Liver (tissue), 9 donors: ENCODE measurements around the gene GTPBP10. TPM values are rescaled to one million over a fixed set of nuclear protein-coding genes. Genes with fewer than 3 reads are reported as not detected.

Source experiments
- DNase-seq: peaks from one replicate; pipeline ENCODE4 v3.0.0-alpha.2; 2017; ENCODE audit warnings: low spot score
- H3K27ac ChIP-seq, 2 donors: one replicate each; pipeline ENCODE4 v1.7.0; 2013; ENCODE audit warnings: inconsistent platforms in 2 of 2, low read length in 2 of 2, control low read depth in 1 of 2, low read depth in 1 of 2, mild to moderate bottlenecking in 1 of 2
- H3K27me3 ChIP-seq, 4 donors: one replicate each; pipeline versions ENCODE4 v1.6.1 to v1.7.0; 2013; ENCODE audit warnings: low read length in 3 of 4, inconsistent platforms in 1 of 4, mild to moderate bottlenecking in 1 of 4, moderate library complexity in 1 of 4; ENCODE audit not compliant: control insufficient read depth in 4 of 4, insufficient read depth in 4 of 4
- H3K36me3 ChIP-seq, 4 donors: one replicate each; pipeline versions ENCODE4 v1.6.1 to v1.7.0; 2013; ENCODE audit warnings: low read length in 3 of 4, mild to moderate bottlenecking in 3 of 4, low read depth in 1 of 4, moderate library complexity in 1 of 4; ENCODE audit not compliant: control insufficient read depth in 4 of 4, insufficient read depth in 3 of 4
- H3K4me1 ChIP-seq, 4 donors: one replicate each; pipeline versions ENCODE4 v1.6.1 to v1.7.0; 2013; ENCODE audit warnings: low read length in 3 of 4, mild to moderate bottlenecking in 3 of 4, moderate library complexity in 1 of 4; ENCODE audit not compliant: control insufficient read depth in 4 of 4, insufficient read depth in 4 of 4
- H3K4me3 ChIP-seq, 3 donors: one replicate each; pipeline versions ENCODE4 v1.6.1 to v1.7.0; 2013; ENCODE audit warnings: low read length in 3 of 3, control low read depth in 1 of 3, low read depth in 1 of 3, mild to moderate bottlenecking in 1 of 3
- H3K9ac ChIP-seq, 2 donors: one replicate each; pipeline ENCODE4 v1.7.0; 2013; ENCODE audit warnings: low read length in 2 of 2, mild to moderate bottlenecking in 2 of 2, moderate library complexity in 2 of 2, control low read depth in 1 of 2, low read depth in 1 of 2
- H3K9me3 ChIP-seq, 4 donors: one replicate each; pipeline versions ENCODE4 v1.6.1 to v1.7.0; 2013; ENCODE audit warnings: low read length in 3 of 4; ENCODE audit not compliant: control insufficient read depth in 4 of 4
- EGR1 ChIP-seq, 2 donors: IDR thresholded peaks; 2 replicates each; pipeline ENCODE4 v1.6.1; 2016 to 2018; ENCODE audit warnings: antibody characterized with exemption in 2 of 2, low read depth in 2 of 2
- FOXA1 ChIP-seq: IDR thresholded peaks from 2 replicates; pipeline ENCODE4 v1.6.1; 2016; ENCODE audit warnings: antibody characterized with exemption
- FOXA2 ChIP-seq: IDR thresholded peaks from 2 replicates; pipeline ENCODE4 v1.6.1; 2016; ENCODE audit warnings: antibody characterized with exemption
- GABPA ChIP-seq, 2 donors: IDR thresholded peaks in 1 of 2; conservative IDR thresholded peaks in 1 of 2; 2 replicates each; pipeline ENCODE4 v1.6.1; 2016; ENCODE audit warnings: antibody characterized with exemption in 2 of 2, mild to moderate bottlenecking in 1 of 2, moderate library complexity in 1 of 2
- HNF4A ChIP-seq, 2 donors: conservative IDR thresholded peaks; 2 replicates each; pipeline ENCODE4 v1.6.1; 2016; ENCODE audit warnings: antibody characterized with exemption in 2 of 2, mild to moderate bottlenecking in 2 of 2
- HNF4G ChIP-seq: IDR thresholded peaks from 2 replicates; pipeline ENCODE4 v1.6.1; 2016; ENCODE audit warnings: antibody characterized with exemption
- JUND ChIP-seq, 2 donors: IDR thresholded peaks; 2 replicates each; pipeline ENCODE4 v1.6.1; 2016; ENCODE audit warnings: antibody characterized with exemption in 2 of 2
- NR2F2 ChIP-seq: IDR thresholded peaks from 2 replicates; pipeline ENCODE4 v1.6.1; 2016; ENCODE audit warnings: antibody characterized with exemption
- RAD21 ChIP-seq, 2 donors: IDR thresholded peaks; 2 replicates each; pipeline ENCODE4 v1.6.1; 2016; ENCODE audit warnings: antibody characterized with exemption in 2 of 2, mild to moderate bottlenecking in 2 of 2
- RXRA ChIP-seq, 2 donors: IDR thresholded peaks; 2 replicates each; pipeline ENCODE4 v1.6.1; 2017 to 2018; ENCODE audit warnings: antibody characterized with exemption in 2 of 2, mild to moderate bottlenecking in 1 of 2
- SP1 ChIP-seq: IDR thresholded peaks from 2 replicates; pipeline ENCODE4 v1.6.1; 2018; ENCODE audit warnings: antibody characterized with exemption, mild to moderate bottlenecking
- TAF1 ChIP-seq: conservative IDR thresholded peaks from 2 replicates; pipeline ENCODE4 v1.6.1; 2016; ENCODE audit warnings: antibody characterized with exemption, mild to moderate bottlenecking
- YY1 ChIP-seq: IDR thresholded peaks from 2 replicates; pipeline ENCODE4 v1.6.1; 2016; ENCODE audit warnings: antibody characterized with exemption, mild to moderate bottlenecking
- WGBS: extraction: QIAGEN DNeasy Blood & Tissue Kit; methylation state at CpG from one replicate; pipeline ENCODE4 v1.1.7; 2013; 5-methylcytosine and 5-hydroxymethylcytosine counted together
- polyA plus RNA-seq, 2 donors: library from polyadenylated mRNA; stranded (reverse) in 1 of 2; unstranded in 1 of 2; fragments of 200-250 nt in 1 of 2; fragments of >200 nt in 1 of 2; fragmentation: Nextera tagmentation in 1 of 2; extraction: Ambion mirVana in 1 of 2; gene quantifications; one replicate each; pipeline versions ENCODE4 v1.2.1 to v1.2.3, GENCODE V29; 2013 to 2015
- total RNA-seq, 2 donors: library from RNA; depleted of rRNA; stranded (reverse); fragments of >200 nt; gene quantifications; one replicate each; pipeline ENCODE4 v1.2.3, GENCODE V29; 2014
- TF ChIP-seq, protein P1 (sequence below): IDR thresholded peaks from 2 replicates; pipeline ENCODE4 v1.6.1; 2016; ENCODE audit warnings: antibody characterized with exemption
- TF ChIP-seq, protein P2 (sequence below): IDR thresholded peaks from 2 replicates; pipeline ENCODE4 v1.6.1; 2016; ENCODE audit warnings: antibody characterized with exemption
- TF ChIP-seq, protein P3 (sequence below): fragments of 150-350 bp; IDR thresholded peaks from 2 replicates; pipeline ENCODE4 v1.5.1; 2017; ENCODE audit warnings: improper control_type of control experiment, low read depth, low read length; ENCODE audit not compliant: missing input control
- TF ChIP-seq, protein P4 (sequence below): IDR thresholded peaks from 2 replicates; pipeline ENCODE4 v1.6.1; 2016; ENCODE audit warnings: antibody characterized with exemption
- TF ChIP-seq, protein P5 (sequence below): IDR thresholded peaks from 2 replicates; pipeline ENCODE4 v1.6.1; 2016; ENCODE audit warnings: antibody characterized with exemption, mild to moderate bottlenecking
- donor health status: healthy.
- donor health status: healthy.
- donor health status: healthy.
- donor health status: healthy.
- donor health status: healthy.

GTPBP10 gene
- total and polyA plus RNA-seq, 4 donors: 6.5 to 18.9 (median 12.2) TPM

DNA sequence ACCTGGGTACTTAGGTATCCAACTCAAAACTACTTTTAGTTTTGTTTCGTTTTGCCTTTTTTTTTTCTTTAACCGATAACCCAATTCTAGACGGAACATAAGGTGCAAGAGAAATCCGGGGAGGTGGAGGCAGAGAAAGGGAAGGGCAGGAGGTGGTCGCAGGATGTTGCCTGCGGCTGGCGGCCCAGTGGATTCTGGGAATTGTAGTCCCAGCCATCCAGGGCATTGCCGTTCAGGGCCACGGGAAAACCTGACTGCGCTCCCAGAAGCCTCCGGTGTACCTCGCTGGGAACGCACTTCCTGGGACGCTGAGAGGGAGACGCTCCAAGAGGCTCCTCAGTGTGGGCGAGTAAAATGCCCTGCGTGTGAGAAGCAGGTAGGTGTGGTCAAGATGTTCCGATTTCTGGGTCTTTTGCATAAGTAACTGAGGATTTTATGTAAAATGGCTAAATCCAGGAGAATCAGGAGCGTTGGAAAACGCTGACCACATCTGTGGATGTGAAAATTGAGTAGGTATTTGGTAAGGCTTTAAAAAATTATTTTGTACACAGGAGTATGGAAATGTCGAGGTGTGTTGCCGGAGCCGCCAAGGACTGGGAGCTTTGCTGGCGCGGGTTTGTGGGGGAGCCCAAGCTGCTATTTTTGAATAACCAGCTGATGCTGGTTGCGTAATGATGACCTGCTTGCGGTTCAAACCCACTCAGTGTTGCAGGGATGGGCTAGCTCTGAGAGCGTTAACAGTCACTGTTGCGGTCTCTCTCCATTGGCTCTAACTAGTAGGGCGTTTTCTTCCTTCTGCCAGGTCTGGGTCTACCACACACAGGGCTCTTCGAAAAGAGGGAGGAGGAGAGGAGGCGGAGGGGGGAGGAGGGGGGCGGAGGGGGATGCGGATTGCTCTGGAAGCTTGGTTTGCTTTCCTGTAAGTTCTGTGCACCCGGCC lies 56.9 kb downstream of the GTPBP10 start, which contains the start of gene CLDN12:
CLDN12 (plus strand) TSS at position 288 of the 940 bp plus-strand sequence. CDS start 9,216 bp downstream, outside the sequence.
- Histone ChIP-seq H3K4me1 (peaks cover 1 to 23% (median 9%) of the 10 kb centered on the region in 4 donors), H3K27ac (peak within 1 kb of the TSS; percentile 96 to 100)

More for the DNA sequence above, 56.9 kb downstream of the GTPBP10 start, which contains the start of gene CLDN12:
- TF ChIP-seq JUND (IDR thresholded peaks at IDR 0.05) (peak in 1 of 2 donors; percentile 49), EGR1 (IDR thresholded peaks at IDR 0.05; ENCODE audit: low read depth in 2 of 2) (no peak), YY1 (peak; percentile 81), TAF1 (peak; percentile 92), HNF4A (conservative IDR thresholded peaks at IDR 0.05) (peak; percentile 3 to 10), RAD21 (IDR thresholded peaks at IDR 0.05) (peak in 1 of 2 donors; percentile 35), FOXA2 (no peak), NR2F2 (no peak), SP1 (peak; percentile 52), HNF4G (peak; percentile 10), FOXA1 (no peak), GABPA (IDR thresholded peaks at IDR 0.05 in 1 of 2, conservative IDR thresholded peaks at IDR 0.05 in 1 of 2) (peak; percentile 30 to 88), RXRA (IDR thresholded peaks at IDR 0.05) (peak; percentile 43 to 67)
- TF ChIP-seq, protein P1, sequence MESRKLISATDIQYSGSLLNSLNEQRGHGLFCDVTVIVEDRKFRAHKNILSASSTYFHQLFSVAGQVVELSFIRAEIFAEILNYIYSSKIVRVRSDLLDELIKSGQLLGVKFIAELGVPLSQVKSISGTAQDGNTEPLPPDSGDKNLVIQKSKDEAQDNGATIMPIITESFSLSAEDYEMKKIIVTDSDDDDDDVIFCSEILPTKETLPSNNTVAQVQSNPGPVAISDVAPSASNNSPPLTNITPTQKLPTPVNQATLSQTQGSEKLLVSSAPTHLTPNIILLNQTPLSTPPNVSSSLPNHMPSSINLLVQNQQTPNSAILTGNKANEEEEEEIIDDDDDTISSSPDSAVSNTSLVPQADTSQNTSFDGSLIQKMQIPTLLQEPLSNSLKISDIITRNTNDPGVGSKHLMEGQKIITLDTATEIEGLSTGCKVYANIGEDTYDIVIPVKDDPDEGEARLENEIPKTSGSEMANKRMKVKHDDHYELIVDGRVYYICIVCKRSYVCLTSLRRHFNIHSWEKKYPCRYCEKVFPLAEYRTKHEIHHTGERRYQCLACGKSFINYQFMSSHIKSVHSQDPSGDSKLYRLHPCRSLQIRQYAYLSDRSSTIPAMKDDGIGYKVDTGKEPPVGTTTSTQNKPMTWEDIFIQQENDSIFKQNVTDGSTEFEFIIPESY: peak; percentile 54
- TF ChIP-seq, protein P2, sequence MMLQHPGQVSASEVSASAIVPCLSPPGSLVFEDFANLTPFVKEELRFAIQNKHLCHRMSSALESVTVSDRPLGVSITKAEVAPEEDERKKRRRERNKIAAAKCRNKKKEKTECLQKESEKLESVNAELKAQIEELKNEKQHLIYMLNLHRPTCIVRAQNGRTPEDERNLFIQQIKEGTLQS: no peak
- TF ChIP-seq, protein P3, sequence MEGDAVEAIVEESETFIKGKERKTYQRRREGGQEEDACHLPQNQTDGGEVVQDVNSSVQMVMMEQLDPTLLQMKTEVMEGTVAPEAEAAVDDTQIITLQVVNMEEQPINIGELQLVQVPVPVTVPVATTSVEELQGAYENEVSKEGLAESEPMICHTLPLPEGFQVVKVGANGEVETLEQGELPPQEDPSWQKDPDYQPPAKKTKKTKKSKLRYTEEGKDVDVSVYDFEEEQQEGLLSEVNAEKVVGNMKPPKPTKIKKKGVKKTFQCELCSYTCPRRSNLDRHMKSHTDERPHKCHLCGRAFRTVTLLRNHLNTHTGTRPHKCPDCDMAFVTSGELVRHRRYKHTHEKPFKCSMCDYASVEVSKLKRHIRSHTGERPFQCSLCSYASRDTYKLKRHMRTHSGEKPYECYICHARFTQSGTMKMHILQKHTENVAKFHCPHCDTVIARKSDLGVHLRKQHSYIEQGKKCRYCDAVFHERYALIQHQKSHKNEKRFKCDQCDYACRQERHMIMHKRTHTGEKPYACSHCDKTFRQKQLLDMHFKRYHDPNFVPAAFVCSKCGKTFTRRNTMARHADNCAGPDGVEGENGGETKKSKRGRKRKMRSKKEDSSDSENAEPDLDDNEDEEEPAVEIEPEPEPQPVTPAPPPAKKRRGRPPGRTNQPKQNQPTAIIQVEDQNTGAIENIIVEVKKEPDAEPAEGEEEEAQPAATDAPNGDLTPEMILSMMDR: no peak
- TF ChIP-seq, protein P4, sequence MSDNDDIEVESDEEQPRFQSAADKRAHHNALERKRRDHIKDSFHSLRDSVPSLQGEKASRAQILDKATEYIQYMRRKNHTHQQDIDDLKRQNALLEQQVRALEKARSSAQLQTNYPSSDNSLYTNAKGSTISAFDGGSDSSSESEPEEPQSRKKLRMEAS: peak; percentile 55
- TF ChIP-seq, protein P5, sequence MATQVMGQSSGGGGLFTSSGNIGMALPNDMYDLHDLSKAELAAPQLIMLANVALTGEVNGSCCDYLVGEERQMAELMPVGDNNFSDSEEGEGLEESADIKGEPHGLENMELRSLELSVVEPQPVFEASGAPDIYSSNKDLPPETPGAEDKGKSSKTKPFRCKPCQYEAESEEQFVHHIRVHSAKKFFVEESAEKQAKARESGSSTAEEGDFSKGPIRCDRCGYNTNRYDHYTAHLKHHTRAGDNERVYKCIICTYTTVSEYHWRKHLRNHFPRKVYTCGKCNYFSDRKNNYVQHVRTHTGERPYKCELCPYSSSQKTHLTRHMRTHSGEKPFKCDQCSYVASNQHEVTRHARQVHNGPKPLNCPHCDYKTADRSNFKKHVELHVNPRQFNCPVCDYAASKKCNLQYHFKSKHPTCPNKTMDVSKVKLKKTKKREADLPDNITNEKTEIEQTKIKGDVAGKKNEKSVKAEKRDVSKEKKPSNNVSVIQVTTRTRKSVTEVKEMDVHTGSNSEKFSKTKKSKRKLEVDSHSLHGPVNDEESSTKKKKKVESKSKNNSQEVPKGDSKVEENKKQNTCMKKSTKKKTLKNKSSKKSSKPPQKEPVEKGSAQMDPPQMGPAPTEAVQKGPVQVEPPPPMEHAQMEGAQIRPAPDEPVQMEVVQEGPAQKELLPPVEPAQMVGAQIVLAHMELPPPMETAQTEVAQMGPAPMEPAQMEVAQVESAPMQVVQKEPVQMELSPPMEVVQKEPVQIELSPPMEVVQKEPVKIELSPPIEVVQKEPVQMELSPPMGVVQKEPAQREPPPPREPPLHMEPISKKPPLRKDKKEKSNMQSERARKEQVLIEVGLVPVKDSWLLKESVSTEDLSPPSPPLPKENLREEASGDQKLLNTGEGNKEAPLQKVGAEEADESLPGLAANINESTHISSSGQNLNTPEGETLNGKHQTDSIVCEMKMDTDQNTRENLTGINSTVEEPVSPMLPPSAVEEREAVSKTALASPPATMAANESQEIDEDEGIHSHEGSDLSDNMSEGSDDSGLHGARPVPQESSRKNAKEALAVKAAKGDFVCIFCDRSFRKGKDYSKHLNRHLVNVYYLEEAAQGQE: peak; percentile 88
- peak; percentile 65 for DNase-seq
- under 1% methylated on average over 35 of the region's 35 CpGs for WGBS
- Histone ChIP-seq H3K9ac (peak within 1 kb of the TSS; percentile 94 to 100), H3K27me3 (no peaks in the 10 kb centered on the region), H3K4me3 (peak within 1 kb of the TSS; percentile 59 to 99 (median 82)), H3K9me3 (peaks cover 0 to 12% (median 1%) of the 10 kb centered on the region in 4 donors), H3K36me3 (peaks cover 0 to 5% (median 0%) of the 10 kb centered on the region in 4 donors)
